NCI-H1930 (cell line): ENCODE measurements around the gene AXIN1.
"Not testable (repeated sequence)": the region's sequence is repeated elsewhere in the genome, so short reads cannot be mapped to it uniquely, and the experiment has no call there.

Experiments used
- DNase-seq, 2 experiments: peaks; one replicate each; lab custom pipeline; 2025; lab: John Stamatoyannopoulos, UW

AXIN1 gene

GRCh38 chr16:264440-264951 is 88.0 kb downstream of the AXIN1 start:
- no peak for DNase-seq

GRCh38 chr16:263944-264343 is 88.6 kb downstream of the AXIN1 start:
- no peak for DNase-seq

- DNase-seq: no peak
Measured at GRCh38 chr16:263182-263774, 89.2 kb downstream of the AXIN1 start.

DNA sequence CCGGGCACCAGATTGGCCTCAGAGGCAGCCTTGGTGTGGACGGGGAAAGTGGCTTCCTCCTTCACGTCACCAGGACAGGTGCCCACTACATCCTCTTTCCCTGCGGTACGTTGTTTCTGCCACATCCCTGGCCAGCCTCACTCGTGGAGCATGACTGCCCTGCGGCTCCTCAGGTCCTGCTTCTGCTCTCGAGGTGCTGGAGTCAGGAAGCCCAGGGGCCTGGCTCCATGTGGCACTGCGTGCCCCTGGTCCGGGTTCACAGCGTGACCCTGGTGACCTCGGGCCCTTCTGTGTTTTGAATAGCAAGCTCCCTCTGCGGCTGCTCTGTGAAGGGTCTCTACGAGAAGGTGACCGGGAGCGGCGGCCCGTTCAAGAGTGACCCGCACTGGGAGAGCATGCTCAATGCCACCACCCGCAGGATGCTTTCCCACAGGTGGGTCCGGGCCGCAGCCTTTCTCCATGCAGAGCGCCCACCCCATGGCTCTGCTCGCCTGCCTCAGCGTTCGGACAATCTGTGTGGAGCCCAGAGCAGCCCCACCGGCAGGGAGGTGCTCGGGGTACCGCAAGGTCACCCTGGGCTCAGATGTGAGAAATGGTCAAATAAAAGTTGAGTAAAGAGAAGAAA is 90.3 kb downstream of the AXIN1 start:
- DNase-seq: no peak

DNA sequence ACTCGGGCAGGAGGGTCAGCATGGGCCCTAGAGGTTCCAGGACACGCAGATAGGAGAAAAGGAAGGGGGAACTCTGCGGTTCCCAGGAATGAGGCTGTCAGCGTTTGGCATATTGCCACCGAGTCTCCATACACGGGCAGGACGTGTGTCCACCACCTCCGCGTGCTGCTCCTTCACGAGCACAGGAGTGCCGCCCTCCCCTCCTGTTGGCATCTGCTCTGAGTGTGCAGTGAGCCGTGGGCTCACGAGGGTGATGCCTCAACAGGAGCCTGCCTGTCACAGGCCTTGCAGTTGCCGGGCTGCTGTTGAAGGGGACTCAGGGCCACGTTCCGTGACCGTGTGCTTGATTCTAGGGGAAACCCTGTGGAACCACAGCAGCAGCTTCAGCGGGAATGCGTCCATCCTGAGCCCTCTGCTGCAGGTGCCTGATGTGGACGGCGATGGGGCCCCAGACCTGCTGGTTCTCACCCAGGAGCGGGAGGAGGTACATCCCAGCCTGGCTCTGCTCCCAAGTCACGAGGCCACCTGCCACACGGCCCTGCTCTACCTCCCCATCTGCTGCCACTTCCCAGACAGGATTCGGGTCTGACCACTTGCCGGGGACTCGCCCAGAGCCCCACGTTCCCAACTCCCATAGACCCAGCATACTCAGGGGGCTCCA is 91.4 kb downstream of the AXIN1 start:
- DNase-seq: no peak

DNA sequence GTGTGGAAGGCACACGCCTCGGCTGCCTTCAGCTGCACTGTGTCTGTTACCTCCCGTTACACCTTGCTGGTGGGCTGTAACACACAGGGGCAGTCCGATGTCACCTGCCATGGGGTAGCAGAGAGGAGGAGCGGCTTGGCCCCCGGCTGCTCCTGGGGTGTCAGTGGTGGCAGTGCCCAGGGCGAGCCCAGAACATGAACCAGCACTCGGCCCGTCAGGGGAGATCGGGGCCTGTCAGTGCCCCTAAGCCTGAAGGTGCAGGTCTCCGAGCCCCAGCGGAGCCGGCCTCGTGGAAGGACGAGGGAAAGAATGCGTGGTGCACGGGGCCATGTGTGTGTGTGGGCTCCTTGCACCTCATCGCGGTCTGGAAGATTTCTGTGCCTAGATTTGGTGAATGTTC is 92.2 kb downstream of the AXIN1 start:
- no peak for DNase-seq

DNA sequence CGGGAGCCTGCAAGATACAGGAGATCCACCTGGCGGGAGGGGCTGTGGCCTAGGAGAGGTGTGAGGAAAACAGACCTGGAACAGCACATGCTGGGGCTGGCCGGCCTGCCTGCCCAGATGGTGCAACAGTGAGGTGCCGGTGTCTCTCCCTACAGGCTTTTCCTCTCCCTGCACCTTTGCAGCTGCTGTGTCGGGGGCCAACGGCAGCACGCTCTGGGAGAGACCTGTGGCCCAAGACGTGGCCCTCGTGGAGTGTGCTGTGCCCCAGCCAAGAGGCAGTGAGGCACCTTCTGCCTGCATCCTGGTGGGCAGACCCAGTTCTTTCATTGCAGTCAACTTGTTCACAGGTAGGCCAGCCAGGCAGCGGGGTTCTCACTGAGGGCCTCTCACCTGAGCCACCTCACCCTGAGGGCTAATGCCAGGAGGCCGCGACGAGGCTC is 92.7 kb downstream of the AXIN1 start:
- no peak for DNase-seq

DNA sequence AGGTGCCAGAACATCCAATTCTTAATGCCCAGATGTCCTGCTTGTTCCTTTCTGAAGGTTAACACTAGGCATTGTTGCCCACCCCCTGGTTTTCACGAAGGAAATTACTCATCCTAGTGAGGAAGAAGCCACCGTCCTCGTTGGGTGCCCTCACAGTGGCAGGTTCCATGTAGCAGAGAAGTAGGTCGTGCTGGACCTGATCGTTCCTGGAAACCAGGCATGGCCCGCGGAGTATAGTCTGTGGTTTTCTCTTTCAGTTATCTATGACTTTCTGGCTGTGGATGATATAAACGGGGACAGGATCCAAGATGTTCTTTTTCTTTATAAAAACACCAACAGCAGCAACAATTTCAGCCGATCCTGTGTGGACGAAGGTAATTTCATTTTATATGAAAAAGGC is 93.3 kb downstream of the AXIN1 start:
- DNase-seq: no peak

DNA sequence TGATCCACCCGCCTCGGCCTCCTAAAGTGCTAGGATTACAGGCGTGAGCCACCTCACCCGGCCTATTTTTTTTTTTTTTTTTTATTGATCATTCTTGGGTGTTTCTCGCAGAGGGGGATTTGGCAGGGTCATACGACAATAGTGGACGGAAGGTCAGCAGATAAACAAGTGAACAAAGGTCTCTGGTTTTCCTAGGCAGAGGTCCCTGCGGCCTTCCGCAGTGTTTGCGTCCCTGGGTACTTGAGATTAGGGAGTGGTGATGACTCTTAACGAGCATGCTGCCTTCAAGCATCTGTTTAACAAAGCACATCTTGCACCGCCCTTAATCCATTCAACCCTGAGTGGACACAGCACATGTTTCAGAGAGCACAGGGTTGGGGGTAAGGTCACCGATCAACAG is 94.4 kb downstream of the AXIN1 start:
- not testable (repeated sequence) for DNase-seq

DNA sequence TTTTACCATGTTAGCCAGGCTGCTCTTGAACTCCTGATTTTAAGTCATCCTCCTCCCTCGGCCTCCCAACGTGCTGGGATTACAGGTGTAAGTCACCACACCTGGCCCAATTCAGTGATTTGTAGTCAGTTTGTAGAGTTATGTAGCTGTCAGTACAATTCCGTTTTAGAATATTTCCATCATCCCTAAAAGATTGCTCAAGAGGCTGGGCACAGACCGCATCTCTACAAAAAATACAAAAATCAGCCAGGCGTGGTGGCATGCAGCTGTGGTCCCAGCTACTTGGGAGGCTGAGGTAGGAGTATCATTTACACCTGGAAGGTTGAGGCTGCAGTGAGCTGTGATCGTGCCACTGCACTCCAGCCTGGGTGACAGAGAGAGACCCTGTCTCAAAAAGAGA is 97.3 kb downstream of the AXIN1 start:
- no peak for DNase-seq

DNA sequence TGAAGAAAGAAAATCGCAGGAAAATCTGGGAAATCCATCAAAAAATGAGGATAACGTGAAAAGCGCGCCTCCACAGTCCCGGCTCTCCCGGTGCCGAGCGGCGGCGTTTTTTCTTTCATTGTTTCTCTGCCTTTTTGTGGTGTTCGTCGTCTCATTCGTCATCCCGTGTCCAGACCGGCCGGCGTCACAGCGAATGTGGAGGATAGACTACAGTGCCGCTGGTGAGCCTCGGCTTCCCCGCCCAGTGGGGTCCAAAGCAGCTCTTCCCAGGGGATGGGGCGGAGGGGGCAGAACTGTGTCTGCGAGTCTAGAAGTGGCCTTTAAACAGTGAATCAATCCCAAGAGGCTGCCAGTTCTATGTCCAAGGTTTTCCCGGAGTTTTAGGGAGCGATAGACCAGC is 98.1 kb downstream of the AXIN1 start:
- no peak for DNase-seq

- no peak for DNase-seq
Measured at GRCh38 chr16:253833-254232, 98.7 kb downstream of the AXIN1 start.

- no peak for DNase-seq
Measured at GRCh38 chr16:252366-253337, 99.9 kb downstream of the AXIN1 start.

- no peak for DNase-seq
Measured at GRCh38 chr16:249431-249830, 103.1 kb downstream of the AXIN1 start.

DNA sequence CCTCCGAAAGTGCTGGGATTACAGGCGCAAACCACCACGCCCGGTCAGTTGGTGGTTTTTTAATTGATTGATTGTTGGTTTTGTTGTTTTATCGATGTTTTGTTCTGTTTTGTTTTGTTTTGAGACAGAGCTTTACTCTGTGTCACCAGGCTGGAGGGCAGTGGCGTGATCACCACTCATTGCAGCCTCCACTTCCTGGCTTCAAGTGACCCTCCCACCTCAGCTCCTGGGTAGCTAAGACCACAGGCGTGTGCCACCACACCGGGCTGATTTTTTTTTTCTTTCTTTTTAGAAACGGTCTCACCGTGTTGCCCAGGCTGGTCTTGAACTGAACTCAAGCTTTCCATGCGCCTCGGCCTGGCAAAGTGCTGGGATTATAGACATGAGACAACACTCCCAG is 105.5 kb downstream of the AXIN1 start:
- DNase-seq: no peak

DNA sequence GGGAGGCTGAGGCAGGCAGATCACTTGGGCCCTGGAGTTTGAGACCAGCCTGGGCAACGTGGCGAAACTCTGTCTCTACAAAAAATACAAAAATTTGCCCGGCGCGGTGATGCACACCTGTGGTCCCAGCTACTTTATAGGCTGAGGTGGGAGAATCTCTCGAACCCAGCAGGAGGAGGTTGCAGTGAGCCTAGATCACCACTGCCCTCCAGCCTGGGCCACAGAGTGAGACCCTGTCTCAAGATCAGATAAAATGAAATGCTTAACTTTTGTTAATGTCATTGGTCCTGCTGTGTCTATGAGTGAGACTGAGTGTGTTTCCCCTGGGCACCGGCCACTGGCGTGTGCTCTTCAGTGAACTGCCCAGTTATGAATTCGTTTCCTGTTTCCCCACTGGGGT is 107.4 kb downstream of the AXIN1 start:
- DNase-seq: no peak

- no peak for DNase-seq
Measured at GRCh38 chr16:243348-243747, 109.2 kb downstream of the AXIN1 start.

GRCh38 chr16:242281-242680 is 110.2 kb downstream of the AXIN1 start:
- DNase-seq: no peak

DNA sequence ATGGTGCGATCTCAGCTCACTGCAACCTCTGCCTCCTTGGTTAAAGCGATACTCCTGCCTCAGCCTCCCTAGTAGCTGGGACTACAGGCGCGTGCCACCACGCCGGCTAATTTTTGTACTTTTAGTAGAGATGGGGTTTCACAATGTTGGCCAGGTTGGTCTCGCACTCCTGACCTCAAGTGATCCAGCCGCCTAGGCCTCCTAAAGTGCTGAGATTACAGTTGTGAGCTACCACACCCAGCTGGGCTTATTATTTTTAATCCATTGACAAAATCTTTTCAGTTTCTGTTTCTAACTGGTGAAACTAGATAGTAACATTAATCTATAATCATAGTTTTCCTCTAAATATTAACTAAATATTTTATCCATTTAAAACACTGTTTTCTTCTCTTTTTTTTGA is 112.0 kb downstream of the AXIN1 start:
- no peak for DNase-seq

DNA sequence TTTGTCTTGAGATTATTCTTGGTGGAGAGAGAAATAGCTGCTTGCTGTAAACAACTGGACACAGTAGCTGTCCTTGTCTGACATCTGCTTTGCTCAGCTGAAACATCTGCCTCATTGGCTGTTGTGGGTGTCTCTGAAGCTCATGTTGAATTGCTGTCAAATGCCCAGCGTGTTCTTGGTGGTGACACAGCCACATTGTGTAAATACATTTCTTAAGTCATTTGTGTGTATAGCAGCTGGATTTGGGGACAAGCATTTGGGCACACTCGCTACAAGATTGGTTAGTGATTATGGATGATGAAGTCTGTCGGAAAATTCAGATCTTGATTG is 112.6 kb downstream of the AXIN1 start:
- DNase-seq: no peak
